Nephron progenitor cell (in vitro differentiated cells): ENCODE data around the gene SPOP.
A peak's percentile ranks its signal among the peaks of the same experiment; 100 is the strongest.
"Not testable (repeated sequence)": the region's sequence is repeated elsewhere in the genome, so short reads cannot be mapped to it uniquely, and the experiment has no call there.

ENCODE experiments used
- DNase-seq: peaks from one replicate; pipeline ENCODE4 v3.0.0; 2021
- H3K27ac Mint-ChIP-seq: 2 replicates; pipeline ENCODE4 v1.8.0; 2021; ENCODE audit warnings: mild to moderate bottlenecking, moderate library complexity, mixed read lengths
- H3K27me3 Mint-ChIP-seq: 2 replicates; pipeline ENCODE4 v1.8.0; 2021; ENCODE audit warnings: mild to moderate bottlenecking, low read depth, mixed read lengths; ENCODE audit not compliant: poor library complexity
- H3K36me3 Mint-ChIP-seq: 2 replicates; pipeline ENCODE4 v1.8.0; 2021; ENCODE audit warnings: low read depth, mixed read lengths
- H3K4me1 Mint-ChIP-seq: 2 replicates; pipeline ENCODE4 v1.8.0; 2021; ENCODE audit warnings: mixed read lengths
- H3K4me3 Mint-ChIP-seq: 2 replicates; pipeline ENCODE4 v1.8.0; 2021; ENCODE audit warnings: mild to moderate bottlenecking, moderate library complexity, mixed read lengths
- H3K9me3 Mint-ChIP-seq: 2 replicates; pipeline ENCODE4 v1.8.0; 2021; ENCODE audit warnings: mild to moderate bottlenecking, moderate library complexity, mixed read lengths
- TF ChIP-seq, protein P1 (sequence below): fragments of 200-600 bp; sonication (generic); IDR thresholded peaks from 2 replicates; pipeline ENCODE4 v1.5.0; 2021; ENCODE audit warnings: antibody characterized with exemption

The SPOP gene

GRCh38 chr17:49681106-49681979, 3.4 kb upstream of the SPOP start:
- H3K27me3 Mint-ChIP-seq = peaks cover 24% of the 10 kb centered on the region
- H3K9me3 Mint-ChIP-seq = peaks cover 9% of the 10 kb centered on the region
- DNase-seq = no peak
- no peaks in the 10 kb centered on the region for H3K36me3 Mint-ChIP-seq
- TF ChIP-seq, protein P1, sequence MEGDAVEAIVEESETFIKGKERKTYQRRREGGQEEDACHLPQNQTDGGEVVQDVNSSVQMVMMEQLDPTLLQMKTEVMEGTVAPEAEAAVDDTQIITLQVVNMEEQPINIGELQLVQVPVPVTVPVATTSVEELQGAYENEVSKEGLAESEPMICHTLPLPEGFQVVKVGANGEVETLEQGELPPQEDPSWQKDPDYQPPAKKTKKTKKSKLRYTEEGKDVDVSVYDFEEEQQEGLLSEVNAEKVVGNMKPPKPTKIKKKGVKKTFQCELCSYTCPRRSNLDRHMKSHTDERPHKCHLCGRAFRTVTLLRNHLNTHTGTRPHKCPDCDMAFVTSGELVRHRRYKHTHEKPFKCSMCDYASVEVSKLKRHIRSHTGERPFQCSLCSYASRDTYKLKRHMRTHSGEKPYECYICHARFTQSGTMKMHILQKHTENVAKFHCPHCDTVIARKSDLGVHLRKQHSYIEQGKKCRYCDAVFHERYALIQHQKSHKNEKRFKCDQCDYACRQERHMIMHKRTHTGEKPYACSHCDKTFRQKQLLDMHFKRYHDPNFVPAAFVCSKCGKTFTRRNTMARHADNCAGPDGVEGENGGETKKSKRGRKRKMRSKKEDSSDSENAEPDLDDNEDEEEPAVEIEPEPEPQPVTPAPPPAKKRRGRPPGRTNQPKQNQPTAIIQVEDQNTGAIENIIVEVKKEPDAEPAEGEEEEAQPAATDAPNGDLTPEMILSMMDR = no peak
- H3K4me3 Mint-ChIP-seq = no peak overlapping the region
- H3K27ac Mint-ChIP-seq = no peak overlapping the region
- peaks cover 11% of the 10 kb centered on the region for H3K4me1 Mint-ChIP-seq

- Mint-ChIP-seq H3K9me3 (peaks cover 9% of the 10 kb centered on the region), H3K4me1 (peaks cover 21% of the 10 kb centered on the region), H3K36me3 (peaks cover 2% of the 10 kb centered on the region), H3K4me3 (no peak overlapping the region), H3K27me3 (peaks cover 24% of the 10 kb centered on the region), H3K27ac (no peak overlapping the region)
- TF ChIP-seq, protein P1 = no peak
- DNase-seq = no peak
Measured at GRCh38 chr17:49680314-49680713, 2.4 kb upstream of the SPOP start.

GRCh38 chr17:49677134-49677932, 564 bp downstream of the SPOP start:
- peak; percentile 99 for DNase-seq
- Mint-ChIP-seq H3K9me3 (peaks cover 9% of the 10 kb centered on the region), H3K36me3 (peaks cover 26% of the 10 kb centered on the region), H3K27me3 (peaks cover 20% of the 10 kb centered on the region), H3K4me3 (peak overlapping the region; percentile 94), H3K4me1 (peaks cover 35% of the 10 kb centered on the region), H3K27ac (peak overlapping the region; percentile 98)
- TF ChIP-seq, protein P1 = no peak

GRCh38 chr17:49676276-49676868, 1.5 kb downstream of the SPOP start:
- Mint-ChIP-seq H3K27ac (peak overlapping the region; percentile 98), H3K4me3 (peak overlapping the region; percentile 94), H3K36me3 (peaks cover 30% of the 10 kb centered on the region), H3K4me1 (peaks cover 35% of the 10 kb centered on the region), H3K9me3 (peaks cover 9% of the 10 kb centered on the region), H3K27me3 (peaks cover 17% of the 10 kb centered on the region)
- TF ChIP-seq, protein P1 = no peak
- no peak for DNase-seq

DNA sequence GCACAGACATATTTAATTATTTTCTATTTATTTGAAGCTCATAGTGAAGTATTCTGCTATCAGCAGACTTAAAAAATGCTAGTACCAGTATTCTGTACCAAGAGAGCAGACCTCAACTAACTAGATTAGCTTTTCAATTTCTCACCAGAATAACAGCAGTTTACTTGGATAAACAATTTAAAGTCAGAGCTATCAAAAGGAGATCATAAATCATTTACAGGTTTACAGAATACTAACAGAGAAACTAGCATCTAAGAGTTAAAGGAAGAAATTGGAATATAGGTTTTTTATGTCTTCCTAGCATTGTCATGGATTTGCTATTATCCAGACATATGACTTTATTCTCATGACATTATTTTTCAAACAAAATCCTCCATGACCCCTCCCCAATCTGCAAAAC, 3.4 kb downstream of the SPOP start:
- H3K9me3 Mint-ChIP-seq = peaks cover 9% of the 10 kb centered on the region
- H3K36me3 Mint-ChIP-seq = peaks cover 30% of the 10 kb centered on the region
- peaks cover 11% of the 10 kb centered on the region for H3K27me3 Mint-ChIP-seq
- no peak overlapping the region for H3K27ac Mint-ChIP-seq
- peaks cover 35% of the 10 kb centered on the region for H3K4me1 Mint-ChIP-seq
- DNase-seq = no peak
- H3K4me3 Mint-ChIP-seq = no peak overlapping the region
- TF ChIP-seq, protein P1 = no peak

DNA sequence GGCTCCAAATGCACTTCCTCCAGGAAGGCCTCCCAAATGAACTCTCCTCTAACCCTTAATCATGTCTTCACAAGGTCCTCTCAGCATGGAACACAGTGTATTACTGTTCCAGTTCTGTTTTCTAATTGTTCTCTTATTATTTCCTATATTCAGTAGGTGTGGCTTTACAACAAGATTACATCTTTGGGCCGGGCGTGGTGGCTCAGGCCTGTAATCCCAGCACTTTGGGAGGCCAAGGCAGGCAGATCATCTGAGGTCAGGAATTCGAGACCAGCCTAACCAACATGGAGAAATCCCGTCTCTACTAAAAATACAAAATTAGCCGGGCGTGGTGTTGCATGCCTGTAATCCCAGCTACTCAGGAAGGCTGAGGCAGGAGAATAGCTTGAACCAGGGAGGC, 4.2 kb downstream of the SPOP start:
- not testable (repeated sequence) for DNase-seq
- peak overlapping the region; percentile 54 for H3K27ac Mint-ChIP-seq

More for the DNA sequence above, 4.2 kb downstream of the SPOP start:
- not testable (repeated sequence) for H3K9me3 Mint-ChIP-seq, H3K4me3 Mint-ChIP-seq
- peaks cover 35% of the 10 kb centered on the region for H3K4me1 Mint-ChIP-seq
- H3K36me3 Mint-ChIP-seq = peaks cover 30% of the 10 kb centered on the region
- H3K27me3 Mint-ChIP-seq = peaks cover 11% of the 10 kb centered on the region
